NT2/D1 (cell line): Measurements from ENCODE around the gene AAMDC.

Source experiments
- SUZ12 ChIP-seq: IDR thresholded peaks from 2 replicates; pipeline ENCODE4 v1.6.1; 2011; ENCODE audit not compliant: insufficient read length, insufficient read depth; ENCODE audit errors: extremely low read depth
- YY1 ChIP-seq: IDR thresholded peaks from 2 replicates; pipeline ENCODE4 v1.6.1; 2011; ENCODE audit not compliant: insufficient read length, insufficient read depth
- ZNF274 ChIP-seq: IDR thresholded peaks from 2 replicates; pipeline ENCODE4 v1.6.1; 2011; ENCODE audit warnings: mild to moderate bottlenecking, low read depth, low read length

GRCh38 chr11:77884186-77884828 is 63.4 kb downstream of the AAMDC start:
- TF ChIP-seq ZNF274 (no peak), YY1 (no peak), SUZ12 (no peak)
